GM21390 (cell line): ENCODE results near the gene AMOTL2.

Experiments
- ATAC-seq: cut with Tn5 transposase; IDR thresholded peaks from one replicate; pipeline ENCODE4 v1.9.1; 2021; ENCODE audit not compliant: unreplicated experiment

AMOTL2 gene

DNA sequence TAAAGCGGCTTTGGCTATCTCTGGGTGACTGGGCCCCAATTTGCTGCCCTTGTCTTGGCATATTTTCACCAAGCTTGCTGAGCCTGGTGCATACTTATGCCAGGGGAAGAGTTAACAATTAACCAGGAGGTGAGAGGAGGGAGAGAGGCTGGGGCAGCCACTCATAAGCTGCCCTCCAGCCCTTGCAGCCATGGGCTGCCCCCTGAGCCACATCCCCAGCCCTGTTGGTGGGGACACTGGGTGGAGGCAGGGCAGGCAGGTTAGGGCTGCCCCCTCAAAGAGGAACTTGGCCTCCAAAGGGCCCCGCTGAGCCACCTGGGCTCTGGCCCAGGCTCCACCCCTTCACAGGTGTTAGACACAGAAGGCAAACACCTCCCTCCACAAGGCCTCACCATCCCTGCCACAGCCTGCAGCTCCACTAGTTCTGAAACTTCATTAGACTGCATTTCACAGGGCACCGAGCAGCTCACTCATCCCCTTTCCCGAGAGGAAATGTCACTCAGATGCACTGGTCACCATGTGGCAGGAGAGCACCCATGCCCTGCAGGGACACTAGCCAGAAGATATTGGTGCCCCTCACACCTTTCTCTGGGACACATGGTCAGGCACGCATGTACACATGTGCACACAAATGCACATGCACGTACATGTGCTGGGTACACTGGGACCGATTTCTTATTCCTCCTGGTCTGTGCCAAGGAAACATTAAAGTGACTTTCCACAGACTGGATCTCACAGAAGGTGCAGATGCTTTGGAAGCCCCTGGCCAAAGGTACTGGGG lies 20.2 kb downstream of the AMOTL2 start:
- ATAC-seq = no peak

DNA sequence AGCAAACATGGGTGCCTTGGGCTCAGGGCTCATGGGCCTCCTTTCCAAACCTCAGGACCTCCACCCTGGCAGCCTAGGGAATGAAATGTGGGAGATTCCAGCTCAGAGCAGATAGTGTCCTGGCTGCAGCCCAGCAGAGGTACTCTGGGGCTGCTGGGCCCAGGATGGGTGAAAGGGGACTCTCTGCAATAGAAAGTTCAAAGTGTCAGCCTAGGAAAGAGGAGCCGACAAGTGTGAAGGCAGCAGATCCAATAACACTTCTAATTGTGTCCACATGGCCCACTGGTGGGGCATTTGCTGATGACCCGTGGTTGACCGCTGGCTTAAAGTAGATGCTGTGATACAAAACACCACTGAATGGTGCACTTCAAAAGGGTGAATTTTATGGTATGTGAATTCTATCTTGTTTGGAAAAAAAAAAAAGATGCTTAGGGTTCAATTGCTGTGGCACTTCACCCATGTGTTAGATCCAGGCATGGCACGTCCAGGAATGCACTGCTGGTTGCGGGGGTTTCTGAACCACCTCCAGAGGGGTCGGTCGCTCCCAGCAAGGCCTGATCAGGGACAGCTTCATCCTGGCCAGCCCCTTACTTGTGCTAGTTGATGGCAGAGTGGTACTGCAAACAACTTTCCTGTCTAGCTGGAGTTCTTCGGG lies 20.9 kb downstream of the AMOTL2 start:
- no peak for ATAC-seq

DNA sequence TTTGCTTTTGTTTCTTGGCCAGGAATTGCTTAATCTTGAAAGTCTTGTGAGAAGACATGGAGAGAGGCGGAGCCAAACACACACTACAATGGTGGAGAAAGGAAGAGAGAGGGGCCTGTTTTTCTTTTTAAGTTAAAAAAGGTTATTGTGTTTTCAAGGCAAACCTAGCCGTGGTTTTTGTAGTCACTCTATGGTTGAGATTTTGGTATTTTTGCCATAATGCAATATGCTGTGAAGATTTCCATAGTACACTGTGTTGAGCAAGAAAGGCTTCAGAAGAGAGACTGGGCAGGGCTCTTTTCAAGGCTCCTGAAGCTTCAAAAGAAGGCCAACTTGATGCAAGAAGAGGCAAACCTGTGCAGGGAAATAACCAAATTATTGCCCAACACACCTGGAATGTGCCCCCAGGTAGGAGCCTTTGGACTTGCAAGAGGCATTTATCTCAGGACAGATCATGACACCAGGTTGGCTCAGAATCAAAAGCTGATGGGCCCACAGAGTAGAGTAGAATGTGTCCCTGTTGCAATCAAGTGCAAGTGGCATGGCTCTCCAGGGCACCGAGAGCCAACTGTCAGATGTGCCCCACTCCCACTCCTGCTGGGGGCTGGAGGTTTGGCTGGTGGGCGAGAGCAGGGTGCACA lies 22.1 kb downstream of the AMOTL2 start:
- no peak for ATAC-seq

DNA sequence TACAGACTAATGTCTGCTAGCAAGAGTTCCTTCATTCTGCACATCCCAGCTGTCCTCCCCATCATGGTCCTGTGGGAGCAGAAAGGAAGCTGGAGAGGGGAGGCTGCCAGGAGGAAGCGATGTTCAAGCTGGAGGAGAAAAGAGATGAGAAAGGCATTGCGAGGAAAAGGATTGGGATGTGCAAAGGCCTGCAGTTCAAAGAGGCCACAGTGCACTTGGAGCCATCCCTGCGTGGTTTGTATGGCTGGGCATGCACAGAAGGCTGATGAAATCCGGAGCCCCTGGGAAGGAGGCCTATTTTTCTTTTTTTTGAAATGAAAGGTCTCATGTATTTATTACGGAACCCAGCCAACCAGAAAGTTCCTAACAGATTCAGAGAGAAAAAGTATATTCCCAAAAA lies 22.8 kb downstream of the AMOTL2 start:
- ATAC-seq = no peak

DNA sequence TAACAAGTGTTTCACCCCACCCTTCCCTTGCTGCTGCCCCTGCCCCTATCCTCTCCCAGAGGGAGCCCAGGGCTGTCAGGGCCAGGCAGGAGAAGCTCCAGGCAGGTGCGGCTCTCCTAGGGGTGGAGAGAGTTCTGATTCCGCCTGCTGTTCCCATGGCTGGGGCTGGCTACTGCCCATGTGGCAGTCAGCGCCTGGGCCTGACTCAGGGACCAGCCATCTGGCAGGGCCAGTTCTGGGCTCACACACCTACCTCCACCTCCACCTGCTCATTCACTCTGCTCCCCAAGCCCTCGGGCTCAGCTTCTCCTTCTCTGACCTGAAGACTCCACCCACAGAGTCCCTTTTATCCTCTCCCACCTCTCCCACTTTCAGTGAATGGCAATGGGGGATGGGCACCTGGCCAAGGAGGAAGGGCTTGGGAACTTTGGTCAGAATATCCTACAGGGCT lies 23.4 kb downstream of the AMOTL2 start:
- no peak for ATAC-seq

DNA sequence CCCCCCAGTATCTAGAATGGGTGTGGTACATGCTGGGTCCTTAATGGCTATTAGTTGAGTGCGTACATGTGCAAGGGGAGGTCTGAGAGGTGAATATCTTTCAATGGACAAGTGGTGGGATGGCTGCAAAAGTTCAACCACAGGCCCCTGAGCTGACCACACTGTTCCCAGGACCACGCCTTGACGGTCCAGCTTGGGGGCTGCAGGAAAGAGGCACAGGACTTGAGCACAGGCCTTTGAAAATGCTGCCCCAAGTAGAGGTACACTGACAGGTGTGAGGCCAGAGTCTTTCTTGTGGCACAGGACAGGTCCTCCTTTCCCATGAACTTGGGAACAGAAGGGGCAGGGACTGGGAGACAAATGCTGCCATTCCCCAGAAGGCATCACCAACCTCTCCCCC lies 24.0 kb downstream of the AMOTL2 start:
- no peak for ATAC-seq

DNA sequence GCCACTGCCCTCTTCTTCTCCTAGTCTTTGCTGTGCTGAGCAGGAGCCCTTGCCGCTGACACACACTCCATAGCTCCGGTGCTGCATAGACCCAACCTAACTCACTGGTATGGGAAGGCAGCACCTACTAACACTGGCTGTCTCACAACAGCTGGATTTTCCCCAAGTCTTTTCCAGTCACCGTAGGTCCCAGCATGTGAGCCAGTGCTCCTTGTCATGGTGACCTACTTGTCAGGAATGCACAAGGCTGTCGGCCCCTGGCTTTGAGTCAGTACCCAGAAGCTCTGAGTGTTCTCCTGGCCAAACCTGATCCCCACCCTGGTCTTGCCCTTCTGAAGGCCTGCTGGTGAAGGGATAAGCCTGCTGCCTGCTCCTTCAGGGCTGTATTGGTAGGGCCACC lies 25.7 kb downstream of the AMOTL2 start:
- no peak for ATAC-seq

DNA sequence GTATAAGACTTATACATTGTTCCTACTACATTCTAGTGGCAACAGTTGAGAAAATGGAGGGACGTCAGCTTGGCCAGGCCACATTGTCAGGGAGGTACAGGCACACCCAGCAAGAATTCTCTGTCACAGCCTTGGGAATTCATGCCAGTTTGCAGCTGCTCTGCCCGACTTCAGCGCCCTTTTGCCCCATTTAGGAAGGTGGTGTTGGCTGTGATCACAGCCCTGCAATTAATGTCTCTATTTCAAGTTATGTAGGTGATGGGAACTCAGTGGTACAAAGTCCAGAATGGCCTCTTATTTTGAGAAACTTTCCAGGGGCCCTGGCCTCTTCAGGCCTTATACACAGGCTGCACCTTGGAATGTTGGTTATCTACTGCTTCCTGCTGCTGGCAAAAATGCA lies 26.7 kb downstream of the AMOTL2 start:
- no peak for ATAC-seq

DNA sequence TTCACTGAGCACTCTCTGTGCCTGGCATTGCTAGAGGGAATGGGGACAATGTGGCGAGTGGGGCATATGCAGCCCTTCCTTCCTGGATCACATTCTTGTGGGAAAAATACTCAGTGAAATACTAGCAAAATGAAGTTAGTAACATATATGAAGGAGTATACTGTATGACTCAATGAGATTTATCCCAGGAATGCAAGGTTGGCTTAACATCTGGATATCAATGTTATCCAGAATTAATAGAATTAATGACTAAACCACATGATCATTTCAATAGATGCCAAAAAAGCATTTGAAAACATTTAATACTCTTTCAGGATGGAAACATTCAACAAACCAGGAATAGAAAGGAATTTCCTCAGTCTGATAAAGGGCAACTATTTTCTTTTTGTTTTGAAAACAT lies 27.5 kb downstream of the AMOTL2 start:
- no peak for ATAC-seq

DNA sequence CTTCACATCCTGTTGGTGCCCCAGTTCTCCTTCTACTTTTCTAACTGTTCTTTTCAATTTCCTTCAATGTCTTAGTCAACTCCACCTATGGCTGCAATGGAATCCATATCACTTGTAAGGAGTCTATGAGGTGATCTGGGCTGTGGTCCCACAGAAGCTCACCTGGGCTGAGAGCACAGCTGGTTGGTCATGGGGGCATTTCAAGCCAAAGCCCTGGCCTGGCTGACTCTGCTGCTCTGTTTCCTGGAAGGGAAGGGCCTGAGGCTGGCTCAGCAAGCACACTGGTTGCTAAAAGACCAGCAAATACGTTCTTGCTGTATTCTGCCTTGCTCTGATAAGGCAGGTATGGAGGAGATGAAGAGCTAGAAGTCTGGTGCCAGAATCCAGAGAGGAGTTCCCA lies 29.0 kb downstream of the AMOTL2 start:
- ATAC-seq = no peak

DNA sequence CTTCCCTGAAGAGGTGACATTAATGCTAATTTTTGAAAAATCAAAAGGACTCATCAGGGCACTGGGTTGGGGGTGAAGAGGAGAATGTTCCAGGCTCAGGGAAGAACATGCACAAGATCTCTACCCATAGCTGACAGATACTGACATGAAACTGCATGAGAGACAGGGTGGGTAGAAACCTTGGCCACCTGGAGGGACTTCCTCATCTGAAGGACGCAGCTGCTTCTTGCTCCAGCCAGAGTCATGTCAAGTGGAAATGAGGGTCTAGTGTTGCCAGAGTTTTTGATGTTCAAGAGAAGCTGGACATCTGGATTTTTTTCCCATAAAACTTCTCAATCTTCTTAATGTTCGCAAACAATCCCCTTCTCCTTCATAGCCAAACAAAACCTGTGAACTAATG lies 29.7 kb downstream of the AMOTL2 start:
- ATAC-seq = no peak

DNA sequence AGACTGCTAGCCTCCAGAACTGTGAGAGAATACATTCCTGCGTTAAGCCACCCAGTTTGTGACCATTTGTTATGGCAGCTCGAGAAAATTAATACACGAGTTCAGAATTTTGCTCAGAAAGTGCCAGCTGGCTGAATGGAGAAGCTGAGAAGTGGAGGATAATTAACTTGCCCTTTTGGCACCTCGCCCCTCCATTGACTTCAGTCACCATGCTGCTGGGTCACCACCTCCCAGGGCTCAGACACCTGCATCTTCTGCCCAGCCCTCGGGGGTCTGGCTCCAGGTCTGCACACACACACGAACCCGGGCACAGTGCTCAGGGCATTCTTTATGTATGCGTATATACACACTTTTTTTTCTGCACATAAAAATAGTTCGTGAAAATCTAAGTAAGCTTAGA lies 32.0 kb downstream of the AMOTL2 start:
- no peak for ATAC-seq

DNA sequence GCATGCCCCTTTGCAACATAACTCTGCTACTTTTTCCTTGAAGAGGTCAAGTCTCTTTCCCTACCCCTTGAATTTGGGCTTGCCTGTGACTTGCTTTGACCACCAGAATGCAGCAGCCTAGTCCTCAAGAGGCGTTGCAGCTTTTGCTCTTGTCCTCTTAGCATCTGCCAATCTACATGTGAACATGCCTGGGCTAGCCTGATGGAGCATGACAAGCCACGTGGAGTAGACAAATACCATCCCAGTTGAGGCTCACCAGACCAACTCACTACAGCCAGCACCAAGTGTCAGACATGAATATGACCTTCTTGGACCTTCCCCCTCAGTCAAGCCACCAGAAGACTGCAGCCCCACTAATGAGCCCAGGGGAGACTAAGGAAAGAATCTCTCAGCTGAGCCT lies 32.9 kb downstream of the AMOTL2 start:
- ATAC-seq = no peak

DNA sequence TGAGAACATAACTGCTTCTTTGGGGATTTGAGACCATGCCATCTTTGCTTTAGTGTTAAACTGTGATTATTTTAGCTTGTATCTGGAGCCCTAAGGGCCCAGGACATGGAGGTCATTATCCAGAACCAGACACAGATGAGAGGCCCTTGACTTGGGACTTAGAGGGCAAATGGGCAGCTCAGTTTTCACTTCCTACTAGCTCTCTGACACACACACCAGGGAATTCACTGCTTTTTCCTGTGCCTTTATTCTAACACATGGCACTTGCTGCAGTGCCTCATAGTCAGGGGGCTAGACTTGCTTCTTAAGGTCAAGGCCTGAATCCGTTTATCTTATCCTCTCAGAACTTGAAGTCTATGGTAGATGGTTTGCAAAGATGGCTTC lies 33.3 kb downstream of the AMOTL2 start:
- no peak for ATAC-seq

DNA sequence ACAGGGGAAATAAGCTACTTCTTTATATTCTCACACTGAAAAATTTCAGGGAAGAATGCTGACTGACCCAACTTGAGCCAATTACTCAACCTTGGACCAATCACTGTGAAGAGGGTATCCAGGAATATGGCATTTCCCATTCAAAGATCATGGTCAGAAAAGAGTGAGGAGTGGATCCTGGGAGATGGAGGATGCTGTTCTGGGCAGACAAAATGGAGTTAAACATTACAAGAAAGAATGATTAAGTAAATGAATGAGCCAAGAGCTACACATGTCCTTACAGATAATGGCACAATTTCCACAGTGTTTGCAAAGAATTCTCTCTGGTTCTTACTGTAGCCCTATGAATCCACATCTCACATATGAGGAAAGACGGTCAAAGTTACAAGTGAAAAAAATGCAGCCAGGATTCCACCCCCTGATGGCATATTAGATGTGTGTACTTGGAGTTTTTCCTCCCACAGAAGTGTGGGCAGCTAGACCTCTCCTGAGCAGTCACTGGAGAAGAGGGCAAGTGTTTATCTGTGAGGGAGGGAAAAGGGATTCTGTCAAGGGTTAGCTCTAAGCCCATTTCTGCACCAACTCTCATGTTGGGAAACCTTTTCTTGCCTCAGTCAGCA lies 33.8 kb downstream of the AMOTL2 start:
- ATAC-seq = no peak

DNA sequence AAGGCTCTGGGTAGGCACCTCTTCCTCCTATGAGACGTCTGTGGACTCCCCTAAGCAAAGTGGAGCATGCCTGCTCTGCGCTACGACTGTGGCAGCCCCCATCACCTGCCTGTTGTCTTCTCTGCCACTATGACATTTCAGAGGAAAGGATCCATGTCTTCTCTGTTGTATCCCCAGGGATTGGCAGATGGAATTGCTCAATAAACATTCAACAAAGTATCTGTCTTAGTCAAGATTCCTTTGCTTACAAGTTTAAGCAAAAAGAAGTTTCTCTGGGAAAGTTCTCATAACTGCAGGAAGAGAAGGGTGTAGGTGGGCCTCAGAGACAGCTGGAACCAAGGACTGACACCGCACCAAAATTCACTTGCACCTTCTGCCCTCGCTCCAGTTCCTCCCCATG lies 34.3 kb downstream of the AMOTL2 start:
- ATAC-seq = no peak

DNA sequence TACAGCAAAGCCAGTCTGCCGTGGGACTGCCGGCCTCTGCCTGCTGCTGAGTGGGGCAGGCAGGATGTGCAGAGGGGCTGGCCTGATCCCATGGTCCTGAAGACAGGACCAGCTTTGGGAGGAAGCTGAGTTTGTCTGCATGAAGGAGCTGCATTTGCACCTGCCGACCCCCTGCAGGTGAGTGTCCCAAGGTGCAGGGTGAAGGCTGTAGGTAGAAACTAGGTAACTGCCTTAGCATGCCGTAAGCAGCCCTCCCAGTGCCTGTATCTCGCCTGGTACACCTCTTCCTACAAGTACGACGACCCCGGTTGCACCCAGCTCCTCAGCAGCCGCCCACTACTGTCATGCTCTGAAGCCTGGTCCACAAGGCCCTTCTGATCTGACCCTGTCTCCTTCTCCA lies 34.9 kb downstream of the AMOTL2 start:
- no peak for ATAC-seq

DNA sequence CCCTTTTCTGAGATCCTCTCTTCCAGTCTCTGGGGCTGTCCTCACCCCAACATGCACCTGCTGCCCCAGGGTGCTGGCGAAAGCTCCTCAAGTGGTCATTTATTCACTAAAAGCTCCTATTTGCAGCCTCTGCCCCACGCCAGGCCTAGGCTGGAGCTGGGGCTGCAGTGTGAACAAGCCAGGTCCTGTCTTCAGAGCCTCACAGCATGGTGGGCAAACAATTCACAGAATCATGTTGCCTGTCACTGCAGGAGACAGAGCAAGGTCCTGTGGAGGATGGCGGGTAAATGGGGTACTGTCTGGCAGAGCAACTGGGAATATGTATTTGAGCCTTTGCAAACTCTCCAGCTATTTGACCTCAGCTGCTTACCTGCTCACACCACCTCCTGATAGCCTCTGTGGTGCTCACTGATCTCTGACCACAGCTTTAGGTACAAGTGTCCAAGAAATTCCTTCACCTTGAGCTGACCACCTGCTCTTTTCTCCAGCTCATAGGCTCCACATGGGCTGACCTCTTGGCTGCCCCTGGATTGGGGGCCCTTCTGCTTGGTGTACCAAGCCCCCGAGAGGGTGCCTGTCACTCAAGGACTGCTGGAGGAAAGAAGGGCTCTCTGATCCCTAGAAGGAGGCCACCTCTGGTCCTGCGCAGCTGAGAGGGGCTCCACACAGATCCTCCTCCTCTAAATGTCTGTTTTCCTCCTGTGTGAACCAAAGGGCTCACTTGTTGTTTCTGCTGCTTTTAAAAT lies 35.6 kb downstream of the AMOTL2 start:
- no peak for ATAC-seq

DNA sequence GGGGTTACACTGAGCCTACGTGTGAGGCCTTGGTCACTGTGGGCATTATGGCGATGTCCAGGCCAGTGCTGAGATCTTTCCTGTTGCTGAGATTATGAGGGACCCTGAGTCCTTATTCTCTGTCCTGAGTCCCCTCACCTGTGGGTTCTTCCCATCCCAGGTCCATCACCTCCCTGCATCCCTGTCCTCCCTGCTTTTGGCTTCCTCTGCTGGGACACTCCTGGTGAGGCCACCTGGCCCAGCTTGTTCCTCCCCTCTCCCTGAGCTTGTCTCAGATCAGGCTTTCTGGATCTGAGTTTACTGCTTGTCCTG lies 36.1 kb downstream of the AMOTL2 start:
- no peak for ATAC-seq

DNA sequence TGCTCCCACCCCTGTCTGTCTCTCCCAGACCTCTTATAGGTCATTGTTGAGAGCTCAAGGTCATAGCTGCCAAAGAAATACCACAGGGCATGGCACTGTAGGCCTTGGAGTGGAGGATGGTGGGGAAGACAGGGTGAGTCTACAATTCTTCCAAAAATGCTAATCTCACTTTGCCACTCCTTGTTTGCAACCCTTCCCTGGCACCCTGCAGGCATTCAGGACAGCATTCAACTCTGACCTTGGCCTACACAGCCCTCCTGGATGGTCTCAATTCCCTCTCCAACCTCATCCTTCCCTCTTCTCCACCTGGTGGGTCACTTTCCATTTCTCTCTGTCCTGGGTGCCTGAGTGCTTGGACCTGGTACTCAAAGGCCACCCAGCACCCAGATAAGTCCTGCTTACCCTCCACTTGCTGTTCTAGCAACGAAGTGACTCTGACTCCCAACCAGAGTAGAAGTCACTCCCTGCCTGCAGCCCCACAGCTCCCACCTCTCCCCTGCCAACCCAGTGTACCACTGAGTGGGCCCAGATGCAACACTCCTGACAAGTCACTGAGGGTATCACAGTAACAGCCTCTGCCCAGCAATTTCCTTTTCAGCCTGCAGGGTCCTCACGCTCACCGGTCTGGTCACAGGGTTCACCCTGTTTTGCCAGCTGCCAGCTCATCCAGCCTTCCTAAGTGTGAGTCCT lies 36.6 kb downstream of the AMOTL2 start:
- ATAC-seq = no peak

DNA sequence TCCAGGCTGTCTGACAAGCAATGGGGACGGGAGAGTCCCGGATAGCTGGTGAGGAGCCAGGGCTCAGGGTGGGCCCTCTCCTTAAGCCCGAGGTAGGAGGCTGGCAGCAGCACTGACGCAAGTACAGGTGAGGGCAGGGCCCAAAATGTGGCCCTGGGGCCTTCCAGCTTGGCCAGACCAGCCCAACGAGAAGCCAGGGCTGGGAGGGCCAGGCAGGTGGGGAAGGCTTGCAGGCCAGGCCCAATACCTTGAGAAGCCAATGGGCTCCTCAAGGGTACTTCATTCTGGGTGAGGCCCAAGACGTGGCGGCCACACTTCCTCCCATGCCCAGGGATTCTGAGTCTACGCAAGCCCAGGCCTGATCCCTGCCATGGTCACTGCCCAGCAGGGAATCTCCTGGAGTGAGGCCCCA lies 37.2 kb downstream of the AMOTL2 start:
- no peak for ATAC-seq
